Measurements from ENCODE around the gene C12orf76. TPM values are rescaled to one million over a fixed set of nuclear protein-coding genes. Genes with fewer than 3 reads are reported as not detected.

C12orf76 gene
- total and polyA plus RNA-seq, 2 of the 13 experiments (the other 11 are each of a cell fraction or from before 2014, with no cell fraction given) = 15.8 to 38.4 TPM

GRCh38 chr12:109995686-109996482, 52.4 kb downstream of the C12orf76 start, which contains the start of gene GIT2 (continued):
- TF ChIP-seq ZSCAN9 (CRISPR knock-in tag; IDR thresholded peaks at IDR 0.05; ENCODE audit: borderline replicate concordance) (no peak), ZSCAN12 (CRISPR knock-in tag; IDR thresholded peaks at IDR 0.05) (no peak), ZMYM3 (CRISPR knock-in tag; IDR thresholded peaks at IDR 0.05) (no peak), PHF21A (CRISPR knock-in tag; IDR thresholded peaks at IDR 0.05) (no peak), ZFP36L1 (CRISPR knock-in tag; IDR thresholded peaks at IDR 0.05) (no peak), YEATS4 (CRISPR knock-in tag; IDR thresholded peaks at IDR 0.05; ENCODE audit: borderline replicate concordance) (peak; percentile 79), ZNF407 (CRISPR knock-in tag; IDR thresholded peaks at IDR 0.05; ENCODE audit: not compliant biosample characterization) (peak; percentile 70), ZNF737 (CRISPR knock-in tag; IDR thresholded peaks at IDR 0.05; ENCODE audit: borderline replicate concordance) (no peak), U2AF1 (optimal IDR thresholded peaks at IDR 0.05; ENCODE audit: low read depth, low read length) (no peak), ZNF337 (CRISPR knock-in tag; IDR thresholded peaks at IDR 0.05; ENCODE audit: borderline replicate concordance, low read depth) (0 out of 2 replicates have a peak, but pooled peaks have one; percentile 30), TBL1XR1 (IDR thresholded peaks at IDR 0.05; ENCODE audit: borderline replicate concordance, low read length, partially characterized antibody) (no peak), ZNF484 (CRISPR knock-in tag; IDR thresholded peaks at IDR 0.05; ENCODE audit: borderline replicate concordance, low read depth) (no peak), ZNF704 (CRISPR knock-in tag; IDR thresholded peaks at IDR 0.05; ENCODE audit: borderline replicate concordance) (no peak), MZF1 (CRISPR knock-in tag; IDR thresholded peaks at IDR 0.05; ENCODE audit: borderline replicate concordance) (no peak), JDP2 (CRISPR knock-in tag; IDR thresholded peaks at IDR 0.05; ENCODE audit: borderline replicate concordance) (no peak), ARNT (IDR thresholded peaks at IDR 0.05) (no peak), KDM5A (IDR thresholded peaks at IDR 0.05; ENCODE audit: borderline replicate concordance, low read length) (peak; percentile 33; the same call in 1 of the 2 replicates), ZNF33A (CRISPR knock-in tag; IDR thresholded peaks at IDR 0.05; ENCODE audit: borderline replicate concordance) (no peak), MEF2D (CRISPR knock-in tag; IDR thresholded peaks at IDR 0.05) (no peak; the same call in 1 of the 2 replicates), SRF (IDR thresholded peaks at IDR 0.05; ENCODE audit: low read depth, low read length) (no peak), GZF1 (CRISPR knock-in tag; IDR thresholded peaks at IDR 0.05) (no peak)

Measured in HepG2 (cell line).